GM23248 (cell line): ENCODE measurements around the gene ZNF865.

Experiments used
- EZH2 ChIP-seq: fragments of 200-600 bp; sonication (generic); IDR thresholded peaks from 2 replicates; pipeline ENCODE4 v1.6.1; 2018; ENCODE audit warnings: antibody characterized with exemption, mild to moderate bottlenecking; ENCODE audit not compliant: insufficient read depth, poor library complexity, severe bottlenecking
- EZH2phosphoT487 ChIP-seq: fragments of 200-600 bp; sonication (generic); IDR thresholded peaks from 2 replicates; pipeline ENCODE4 v1.6.1; 2018; ENCODE audit warnings: antibody characterized with exemption, moderate library complexity, mild to moderate bottlenecking, low read depth; ENCODE audit not compliant: insufficient read depth

DNA sequence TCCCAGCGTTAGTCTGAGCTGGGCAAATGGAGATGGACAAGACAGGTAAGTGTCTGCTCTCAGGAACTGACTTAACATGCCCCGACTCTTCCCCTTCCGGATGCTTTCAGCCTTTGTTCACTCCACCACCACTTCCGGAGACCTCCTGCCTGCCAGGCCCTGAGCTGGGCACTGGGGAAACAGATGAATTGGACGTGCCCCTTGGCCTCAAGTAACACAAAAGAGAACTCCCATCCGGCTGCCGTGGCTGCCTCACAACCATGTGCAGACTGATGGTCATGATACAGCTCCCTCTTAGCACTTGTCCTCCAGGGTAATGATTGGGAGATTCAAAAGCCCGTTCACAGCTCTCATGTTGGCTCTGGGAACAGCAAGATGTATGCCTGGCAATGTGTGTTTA is 12.0 kb downstream of the ZNF865 start:
- no peak for TF ChIP-seq EZH2
- no peak for TF ChIP-seq EZH2phosphoT487
